Measurements from ENCODE around the gene UQCR11. TPM values are rescaled to one million over a fixed set of nuclear protein-coding genes. Genes with fewer than 3 reads are reported as not detected.

UQCR11 gene
- total RNA-seq, 1 donor from 2014 or later: 65.6 TPM

GRCh38 chr19:1618157-1619093 is 13.2 kb upstream of the UQCR11 start:
- peak in 1 of 2 donors; percentile 74 for DNase-seq (ENCODE audit: low spot score in 2 of 2)
- no peak for FAIRE-seq

DNA sequence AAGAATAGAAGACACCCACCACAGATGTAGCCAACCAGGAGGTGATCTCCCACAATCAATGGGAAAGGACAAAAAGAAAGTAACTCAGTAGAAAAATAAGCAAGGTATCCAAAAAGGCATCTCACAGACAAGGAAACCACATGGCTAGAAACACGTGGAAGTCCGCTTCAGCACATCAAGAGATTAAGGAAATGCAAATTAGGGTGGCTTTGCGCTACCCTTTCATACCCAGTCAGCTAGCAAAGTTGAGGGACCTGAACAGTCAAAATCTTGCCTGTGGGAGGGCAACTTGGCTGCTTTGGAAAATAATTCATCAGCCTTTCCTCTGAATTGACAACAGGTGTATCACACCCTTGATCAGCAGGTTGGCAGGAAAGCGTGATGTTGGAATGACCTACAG is 11.6 kb upstream of the UQCR11 start:
- no peak for FAIRE-seq
- DNase-seq (ENCODE audit: low spot score in 2 of 2): no peak

GRCh38 chr19:1616396-1616795 is 11.1 kb upstream of the UQCR11 start:
- FAIRE-seq: no peak
- DNase-seq (ENCODE audit: low spot score in 2 of 2): no peak

GRCh38 chr19:1615156-1615765 is 10.0 kb upstream of the UQCR11 start:
- no peak for DNase-seq (ENCODE audit: low spot score in 2 of 2)
- no peak for FAIRE-seq

DNA sequence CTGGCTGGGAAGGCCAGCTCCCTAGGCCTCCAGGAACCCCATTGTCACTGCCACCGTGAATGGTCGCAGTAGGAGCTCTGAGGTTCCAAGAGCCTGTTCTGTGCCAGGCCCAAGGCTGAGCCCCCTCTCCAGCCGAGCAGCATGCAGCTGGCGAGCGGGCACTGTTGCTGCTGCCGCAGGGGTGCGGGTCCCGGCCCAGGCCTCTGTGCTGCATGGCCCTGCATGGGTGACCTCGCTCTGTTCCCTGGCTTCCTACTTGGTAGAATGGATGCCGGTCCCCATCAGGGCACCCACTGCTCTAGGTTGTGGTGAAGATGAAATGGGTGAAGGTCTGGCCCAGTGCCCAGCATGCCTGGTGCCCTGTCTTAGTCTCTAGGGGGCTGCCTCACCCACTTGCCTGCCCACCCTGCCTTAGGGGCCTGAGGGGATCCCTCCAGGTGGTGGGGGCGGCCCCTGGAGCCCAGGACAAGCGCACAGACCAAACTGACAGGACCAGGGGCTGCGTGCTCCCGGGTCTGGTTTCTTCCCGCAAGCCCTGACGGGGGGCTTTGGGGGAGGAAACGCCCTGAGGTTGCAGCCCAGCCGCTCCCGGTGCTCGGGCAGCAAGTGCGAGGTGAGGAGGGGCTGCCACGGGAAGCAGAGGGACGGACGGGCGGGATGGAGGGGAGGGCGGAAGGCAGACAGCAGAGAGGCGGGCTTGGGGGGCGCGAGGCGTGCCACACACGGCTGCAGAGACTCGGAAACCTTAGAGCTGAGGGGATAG is 8.7 kb upstream of the UQCR11 start:
- FAIRE-seq: no peak
- no peak for DNase-seq (ENCODE audit: low spot score in 2 of 2)

- FAIRE-seq (no peak), DNase-seq (ENCODE audit: low spot score in 2 of 2) (no peak)
Observed at GRCh38 chr19:1613146-1613545, 7.9 kb upstream of the UQCR11 start.

- FAIRE-seq (no peak), DNase-seq (ENCODE audit: low spot score in 2 of 2) (no peak)
Observed at GRCh38 chr19:1612114-1613086, 7.1 kb upstream of the UQCR11 start.

DNA sequence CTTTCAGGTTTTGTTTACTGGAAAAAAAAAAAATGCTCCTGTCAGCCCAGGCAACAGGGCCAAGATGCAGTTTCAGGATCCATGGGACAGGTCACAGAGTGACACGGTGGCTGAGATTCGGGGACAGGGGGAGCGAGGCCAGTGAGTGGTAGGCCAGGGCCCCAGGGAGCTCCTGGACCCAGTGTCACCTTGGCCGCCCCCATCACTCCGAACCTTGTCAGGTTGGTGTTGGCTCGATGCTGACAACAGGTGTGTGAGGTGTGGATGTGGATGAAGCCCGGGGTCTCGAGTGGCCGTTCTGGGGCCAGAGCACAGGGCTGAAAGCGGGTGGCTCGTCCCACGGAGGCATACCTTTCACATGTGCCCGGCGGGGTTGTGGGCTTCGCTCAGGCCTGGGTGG is 6.1 kb upstream of the UQCR11 start:
- DNase-seq (ENCODE audit: low spot score in 2 of 2) (no peak), FAIRE-seq (no peak)

- no peak for DNase-seq (ENCODE audit: low spot score in 2 of 2)
- FAIRE-seq: no peak
Observed at GRCh38 chr19:1610579-1610978, 5.3 kb upstream of the UQCR11 start.

- no peak for FAIRE-seq
- no peak for DNase-seq (ENCODE audit: low spot score in 2 of 2)
Observed at GRCh38 chr19:1609680-1610474, 4.6 kb upstream of the UQCR11 start.

- FAIRE-seq (no peak), DNase-seq (ENCODE audit: low spot score in 2 of 2) (no peak)
Observed at GRCh38 chr19:1609103-1609396, 3.8 kb upstream of the UQCR11 start.

GRCh38 chr19:1608359-1609102 is 3.3 kb upstream of the UQCR11 start:
- DNase-seq (ENCODE audit: low spot score in 2 of 2): no peak
- FAIRE-seq: no peak

GRCh38 chr19:1606138-1606651 is 933 bp upstream of the UQCR11 start:
- DNase-seq (ENCODE audit: low spot score in 2 of 2): no peak

GRCh38 chr19:1602091-1602707 is 3.1 kb downstream of the UQCR11 start:
- DNase-seq (ENCODE audit: low spot score in 2 of 2) (no peak), FAIRE-seq (no peak)

More at GRCh38 chr19:1606138-1606651, 933 bp upstream of the UQCR11 start:
- FAIRE-seq: no peak

DNA sequence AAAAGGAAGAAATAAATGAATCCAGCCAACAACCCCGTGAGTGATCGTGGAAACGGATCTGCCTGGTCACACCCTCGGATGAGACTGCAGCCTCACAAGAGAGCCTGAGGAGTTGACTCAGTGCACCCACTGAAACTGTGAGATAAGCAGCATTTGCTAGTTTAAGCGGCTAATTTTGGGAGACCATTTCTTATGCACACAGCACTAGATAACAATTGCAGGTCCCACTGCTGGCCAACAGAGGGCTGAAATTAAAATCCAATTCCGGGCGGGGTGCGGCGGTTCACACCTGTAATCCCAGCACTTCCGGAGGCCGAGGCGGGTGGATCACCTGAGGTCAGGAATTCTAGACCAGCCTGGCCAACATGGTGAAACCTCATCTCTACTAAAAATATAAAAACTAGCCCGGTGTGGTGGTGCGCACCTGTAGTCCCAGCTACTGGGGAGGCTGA is 3.6 kb downstream of the UQCR11 start:
- no peak for FAIRE-seq

GRCh38 chr19:1599460-1599846 is 5.8 kb downstream of the UQCR11 start:
- FAIRE-seq (no peak), DNase-seq (ENCODE audit: low spot score in 2 of 2) (no peak)

More for the DNA sequence above, 3.6 kb downstream of the UQCR11 start:
- no peak for DNase-seq (ENCODE audit: low spot score in 2 of 2)

- FAIRE-seq (no peak), DNase-seq (ENCODE audit: low spot score in 2 of 2) (no peak)
Observed at GRCh38 chr19:1598777-1599459, 6.3 kb downstream of the UQCR11 start.

DNA sequence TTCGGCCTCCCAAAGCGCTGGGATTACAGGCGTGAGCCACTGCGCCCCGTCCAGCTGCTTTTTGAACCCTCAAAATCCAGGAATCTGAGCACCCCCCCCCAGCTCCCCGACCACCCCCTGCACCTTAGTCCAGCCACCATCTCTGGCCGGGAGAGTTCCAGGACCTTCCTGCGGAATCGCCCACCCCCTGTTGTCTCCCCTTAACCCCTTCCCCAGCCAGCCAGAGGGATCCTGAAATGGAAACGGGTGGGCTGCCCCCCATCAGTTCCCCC is 11.8 kb downstream of the UQCR11 start:
- no peak for DNase-seq (ENCODE audit: low spot score in 2 of 2)
- FAIRE-seq: no peak
